K562 (cell line): ENCODE data around the gene INS. TPM values are rescaled to one million over a fixed set of nuclear protein-coding genes. Genes with fewer than 3 reads are reported as not detected.
A peak's percentile ranks its signal among the peaks of the same experiment; 100 is the strongest.

Experiments
- ATAC-seq: fragments of 200-7000 bp; cut with Tn5 transposase; 3 replicates; pipeline ENCODE4 v1.9.1; 2020; ENCODE audit warnings: moderate library complexity
- BruUV-seq: library from RNA; stranded (reverse); fragments of 400-500 nt; replicated peaks from 2 replicates; lab custom pipeline; 2021; lab: Mats Ljungman, UMichigan
- CTCF ChIA-PET: fragments of 300-600 bp; formaldehyde crosslinking; extraction: SDS; loops from one replicate; lab custom pipeline; 2021; ENCODE audit warnings: low intra/inter-chr PET ratio; lab: Yijun Ruan, JAX
- POLR2A ChIA-PET: fragments of 300-600, 350-650 bp; sonication (Branson Sonifier 250); formaldehyde crosslinking; extraction: SDS; loops from one replicate; lab custom pipeline; 2021; ENCODE audit warnings: antibody characterized with exemption, inconsistent platforms; lab: Yijun Ruan, JAX
- DNase-seq, 4 experiments: peaks; one replicate each; pipeline versions ENCODE4 v3.0.0 to v3.0.0-alpha.2; 2011 to 2018; ENCODE audit warnings: low spot score in 3 of 4, mixed read lengths in 3 of 4; ENCODE audit errors: extremely low read depth in 1 of 4
- FAIRE-seq: peaks from 2 replicates; lab custom pipeline; 2011; peaks lifted over from hg19 to GRCh38; lab: Jason Lieb, UNC
- H2AFZ ChIP-seq: 2 replicates; pipeline ENCODE4 v1.6.0; 2011; ENCODE audit warnings: low read depth, low read length, control low read depth, inconsistent platforms
- H3K27ac ChIP-seq: fragments of 200-600 bp; 3 replicates; pipeline ENCODE4 v1.8.0; 2011; ENCODE audit warnings: low read depth, mild to moderate bottlenecking, control low read depth, inconsistent platforms, low read length, moderate library complexity, mixed read lengths; ENCODE audit errors: extremely low read depth
- H3K27me3 ChIP-seq, 2 experiments: fragments of 300-600 bp in 1 of 2; 2 replicates in 1 of 2; 3 replicates in 1 of 2; pipeline versions ENCODE4 v1.6.0 to v1.8.0; 2011; ENCODE audit warnings: inconsistent platforms in 2 of 2, low read length in 2 of 2, mild to moderate bottlenecking in 1 of 2, mixed read lengths in 1 of 2, moderate library complexity in 1 of 2; ENCODE audit not compliant: control insufficient read depth in 2 of 2, insufficient read depth in 2 of 2
- H3K36me3 ChIP-seq: fragments of 300-600 bp; 3 replicates; pipeline ENCODE4 v1.8.0; 2011; ENCODE audit warnings: mild to moderate bottlenecking, low read length, inconsistent platforms; ENCODE audit not compliant: control insufficient read depth, insufficient read depth
- H3K4me1 ChIP-seq, 2 experiments: fragments of 200-600 bp in 1 of 2; replicated peaks in 1 of 2; 2 replicates in 1 of 2; 3 replicates in 1 of 2; pipeline versions ENCODE4 v1.5.1 to v1.8.0; 2011; ENCODE audit warnings: inconsistent platforms in 2 of 2, low read length in 2 of 2, mild to moderate bottlenecking in 1 of 2, mixed read lengths in 1 of 2, moderate library complexity in 1 of 2; ENCODE audit not compliant: control insufficient read depth in 2 of 2, insufficient read depth in 2 of 2
- H3K4me2 ChIP-seq: 2 replicates; pipeline ENCODE4 v1.6.1; 2011; ENCODE audit warnings: low read length, control low read depth, inconsistent platforms, mixed read lengths; ENCODE audit not compliant: insufficient read depth
- H3K4me3 ChIP-seq: fragments of 200-600 bp; sonication (generic), shearing (Covaris generic); 2 replicates; pipeline ENCODE4 v1.5.1; 2016; ENCODE audit warnings: control low read depth, inconsistent platforms
- H3K79me2 ChIP-seq: fragments of 200-600 bp; 3 replicates; pipeline ENCODE4 v1.8.0; 2011; ENCODE audit warnings: low read length, inconsistent platforms; ENCODE audit not compliant: control insufficient read depth, insufficient read depth
- H3K9ac ChIP-seq, 2 experiments: 2 replicates each; pipeline versions ENCODE4 v1.6.0 to v1.6.1; 2011; ENCODE audit warnings: low read depth in 2 of 2, low read length in 2 of 2, control low read depth in 1 of 2, inconsistent platforms in 1 of 2, mild to moderate bottlenecking in 1 of 2, mixed read lengths in 1 of 2; ENCODE audit not compliant: insufficient read depth in 1 of 2
- H3K9me1 ChIP-seq: one replicate; pipeline ENCODE4 v1.6.0; 2011; ENCODE audit warnings: inconsistent platforms, mild to moderate bottlenecking, low read length, moderate library complexity; ENCODE audit not compliant: control insufficient read depth, insufficient read depth
- H3K9me3 ChIP-seq: replicated peaks from 2 replicates; pipeline ENCODE4 v1.5.1; 2011; ENCODE audit warnings: low read depth, low read length, inconsistent platforms; ENCODE audit not compliant: control insufficient read depth, insufficient read depth
- H4K20me1 ChIP-seq: replicated peaks from 2 replicates; pipeline ENCODE4 v1.6.1; 2011; ENCODE audit warnings: low read length, inconsistent platforms, mixed read lengths; ENCODE audit not compliant: control insufficient read depth, insufficient read depth
- ADNP ChIP-seq: fragments of 200-800 bp; sonication (Bioruptor generic); IDR thresholded peaks from 2 replicates; pipeline ENCODE4 v1.6.1; 2016; ENCODE audit warnings: missing genetic modification characterization, missing compliant biosample characterization
- E2F1 ChIP-seq: sonication (generic); formaldehyde crosslinking; IDR thresholded peaks from 2 replicates; pipeline ENCODE4 v1.8.1; 2023; ENCODE audit warnings: mild to moderate bottlenecking, missing genetic modification reagents, moderate library complexity
- ETV1 ChIP-seq: fragments of 450-650 bp; conservative IDR thresholded peaks from 2 replicates; pipeline ENCODE4 v1.6.1; 2016; ENCODE audit warnings: missing genetic modification characterization, control low read depth, low read depth, missing compliant biosample characterization
- EWSR1 ChIP-seq: fragments of 450-650 bp; IDR thresholded peaks from 2 replicates; pipeline ENCODE4 v1.6.1; 2018; ENCODE audit warnings: borderline replicate concordance, mild to moderate bottlenecking, low read depth, moderate library complexity; ENCODE audit not compliant: partially characterized antibody
- GATA2 ChIP-seq: sonication (generic); formaldehyde crosslinking; IDR thresholded peaks from 2 replicates; pipeline ENCODE4 v1.4.0; 2020; ENCODE audit warnings: mild to moderate bottlenecking, missing genetic modification reagents
- NFRKB ChIP-seq: fragments of 450-650 bp; IDR thresholded peaks from 2 replicates; pipeline ENCODE4 v1.6.1; 2016; ENCODE audit warnings: low read depth
- NR2C1 ChIP-seq, 2 experiments: fragments of 450-650 bp; IDR thresholded peaks; 2 replicates each; pipeline ENCODE4 v1.6.1; 2017; ENCODE audit warnings: mild to moderate bottlenecking in 2 of 2, antibody characterized with exemption in 1 of 2, inconsistent platforms in 1 of 2, missing compliant biosample characterization in 1 of 2, missing genetic modification characterization in 1 of 2
- PKNOX1 ChIP-seq: fragments of 450-650 bp; IDR thresholded peaks from 2 replicates; pipeline ENCODE4 v1.6.1; 2016
- PTBP1 ChIP-seq: fragments of 200-400 bp; formaldehyde crosslinking; IDR thresholded peaks from 2 replicates; pipeline ENCODE4 v1.6.1; 2017; ENCODE audit warnings: low read depth, low read length
- SREBF1 ChIP-seq: fragments of 150-350 bp; IDR thresholded peaks from 2 replicates; pipeline ENCODE4 v1.6.1; 2014; ENCODE audit warnings: antibody characterized with exemption, low read depth, low read length, borderline replicate concordance
- SUPT5H ChIP-seq: fragments of 450-650 bp; IDR thresholded peaks from 2 replicates; pipeline ENCODE4 v1.6.1; 2016
- TEAD1 ChIP-seq, 2 experiments: fragments of 450-650 bp in 1 of 2; sonication (generic) in 1 of 2; formaldehyde crosslinking; IDR thresholded peaks; 2 replicates each; pipeline versions ENCODE4 v1.4.0 to v1.8.0; 2020 to 2022; ENCODE audit warnings: mild to moderate bottlenecking in 2 of 2, missing genetic modification reagents in 1 of 2
- ZKSCAN1 ChIP-seq: fragments of 150-350 bp; IDR thresholded peaks from 2 replicates; pipeline ENCODE4 v1.6.1; 2016; ENCODE audit warnings: low read depth, low read length
- ZNF140 ChIP-seq: fragments of 250-450 bp; sonication (Bioruptor Pico); IDR thresholded peaks from 2 replicates; pipeline ENCODE4 v1.8.0; 2021; ENCODE audit warnings: moderate library complexity, mild to moderate bottlenecking, inconsistent platforms
- ZNF431 ChIP-seq: sonication (generic); formaldehyde crosslinking; IDR thresholded peaks from 2 replicates; pipeline ENCODE4 v1.8.0; 2022; ENCODE audit warnings: mild to moderate bottlenecking, missing genetic modification reagents
- ZNF655 ChIP-seq: fragments of 250-450 bp; sonication (Bioruptor Pico); IDR thresholded peaks from 2 replicates; pipeline ENCODE4 v1.5.0; 2021
- WGBS: fragments of 100-300 bp; shearing (Covaris generic); methylation state at CpG from one replicate; pipeline ENCODE4 v1.1.6; 2016; ENCODE audit warnings: low coverage, mixed read lengths; ENCODE audit not compliant: insufficient coverage; ENCODE audit errors: missing lambda C conversion rate; 5-methylcytosine and 5-hydroxymethylcytosine counted together
- in situ Hi-C: fragments of 300-500 bp; cut with MboI; formaldehyde crosslinking; loops from 4 replicates; pipeline ENCODE4 v1.15.0; 2018; ENCODE audit warnings: inconsistent platforms, mixed read lengths
- intact Hi-C: fragments of 100-400 bp; cut with micrococcal nuclease; formaldehyde crosslinking; loops from 2 replicates; pipeline ENCODE4 v1.14.2; 2022
- polyA plus RNA-seq, 8 experiments: library from polyadenylated mRNA; depleted of rRNA in 4 of 8; stranded (reverse) in 5 of 8; unstranded in 3 of 8; fragments of >200 nt; fragmentation: Nextera tagmentation in 2 of 8; fragmentation: Illumina TruSeq in 1 of 8; extraction: Ambion mirVana in 2 of 8; extraction: Trizol in 1 of 8; gene quantifications; 2 replicates each; pipeline versions ENCODE4 v1.2.1 to v1.2.3, GENCODE V29; 2011 to 2014; ENCODE audit warnings: inconsistent platforms in 1 of 8, missing spikeins in 1 of 8
- total RNA-seq, 7 experiments: library from RNA; depleted of rRNA in 6 of 7; stranded (reverse); fragments of >200 nt in 6 of 7; fragmentation: Illumina TruSeq in 2 of 7; extraction: Trizol in 2 of 7; gene quantifications; 2 replicates each; pipeline versions ENCODE4 v1.2.1 to v1.2.3, GENCODE V29; 2011 to 2021; ENCODE audit warnings: low replicate concordance in 1 of 7

Gene INS
- total and polyA plus RNA-seq, 9 of the 15 experiments (the other 6 are each of a cell fraction or from before 2014, with no cell fraction given): not detected

GRCh38 chr11:2171591-2172003 is 10.6 kb upstream of the INS start, which contains the start of gene TH (continued):
- TF ChIP-seq SUPT5H (no peak), ZNF655 (CRISPR knock-in tag) (no peak), ZNF431 (no peak), ADNP (no peak), ZNF140 (no peak), EWSR1 (no peak)

GRCh38 chr11:2169626-2170570 is 8.9 kb upstream of the INS start:
- ChIA-PET CTCF (no interaction called here), POLR2A (interaction anchor here (0.6 to 0.7 kb wide), 3 partner anchors 11 to 744 kb away, joined by 3 read pairs; no protein-coding TSS in a partner anchor)
- FAIRE-seq (no peak), ATAC-seq (no peak), DNase-seq (no peak)
- intact Hi-C loops (no loop called here), in situ Hi-C loops (no loop called here)
- no peaks in the 10 kb centered on the region for H3K79me2 ChIP-seq
- no peaks in the 10 kb centered on the region for H3K9me3 ChIP-seq
- H3K27ac ChIP-seq: no peak overlapping the region
- H3K4me2 ChIP-seq: no peak overlapping the region
- H3K27me3 ChIP-seq: peaks cover 3 to 57% of the 10 kb centered on the region in 2 experiments; a peak in 4 of 5 replicates
- H3K9ac ChIP-seq: no peak overlapping the region
- no peaks in the 10 kb centered on the region for H3K36me3 ChIP-seq
- peaks cover 7% of the 10 kb centered on the region for H4K20me1 ChIP-seq
- WGBS: 14% methylated on average over 35 of the region's 45 CpGs
- H3K4me3 ChIP-seq: no peak overlapping the region
- peaks cover 0 to 52% of the 10 kb centered on the region in 2 experiments; a peak in 2 of 5 replicates for H3K4me1 ChIP-seq
- no peaks in the 10 kb centered on the region for H3K9me1 ChIP-seq
- no TSS peak for BruUV-seq
- no peak overlapping the region for H2AFZ ChIP-seq
- TF ChIP-seq PTBP1 (no peak), E2F1 (CRISPR knock-in tag) (no peak), TEAD1 (CRISPR knock-in tag; IDR thresholded peaks at IDR 0.05) (no peak), NR2C1 (IDR thresholded peaks at IDR 0.05) (no peak), NR2C1 (tag; IDR thresholded peaks at IDR 0.05) (no peak), SREBF1 (no peak), PKNOX1 (peak; percentile 22; the same call in 1 of the 2 replicates), ZKSCAN1 (peak; percentile 42; the same call in 1 of the 2 replicates), GATA2 (CRISPR knock-in tag) (no peak), ETV1 (no peak), NFRKB (no peak)
